Thyroid gland (tissue), 4 donors: ENCODE measurements around the gene AARSD1. TPM values are rescaled to one million over a fixed set of nuclear protein-coding genes. Genes with fewer than 3 reads are reported as not detected.

Experiments used
- DNase-seq, 2 donors: peaks; one replicate each; pipeline ENCODE4 v3.0.0-alpha.2; 2019
- H3K27ac ChIP-seq, 3 donors: fragments of 200-600 bp; sonication (generic); 1 replicate in 2 of 3; 2 replicates in 1 of 3; pipeline ENCODE4 v1.5.1; 2016 to 2019; ENCODE audit warnings: mild to moderate bottlenecking in 1 of 3, moderate library complexity in 1 of 3
- H3K27me3 ChIP-seq: fragments of 200-600 bp; sonication (generic); one replicate; pipeline ENCODE4 v1.5.1; 2019
- H3K36me3 ChIP-seq, 2 donors: fragments of 200-600 bp; sonication (generic); one replicate each; pipeline ENCODE4 v1.5.1; 2016 to 2019
- H3K4me1 ChIP-seq, 2 donors: fragments of 200-600 bp; sonication (generic); one replicate each; pipeline ENCODE4 v1.5.1; 2017 to 2019
- H3K4me3 ChIP-seq, 3 donors: fragments of 200-600 bp; sonication (generic); replicated peaks in 1 of 3; 1 replicate in 2 of 3; 2 replicates in 1 of 3; pipeline ENCODE4 v1.5.1; 2016; ENCODE audit warnings: mild to moderate bottlenecking in 1 of 3
- H3K9me3 ChIP-seq: fragments of 200-600 bp; sonication (generic); one replicate; pipeline ENCODE4 v1.5.1; 2017
- CTCF ChIP-seq, 6 experiments: fragments of 200-600 bp in 3 of 6; fragments of 450-650 bp in 3 of 6; sonication (generic) in 3 of 6; IDR thresholded peaks; one replicate each; pipeline ENCODE4 v1.5.1; 2016 to 2019; ENCODE audit warnings: antibody characterized with exemption in 6 of 6, mild to moderate bottlenecking in 2 of 6, inconsistent platforms in 1 of 6, moderate library complexity in 1 of 6
- POLR2A ChIP-seq, 2 donors: fragments of 450-650 bp; IDR thresholded peaks; one replicate each; pipeline ENCODE4 v1.6.1; 2017; ENCODE audit warnings: antibody characterized with exemption in 2 of 2, mild to moderate bottlenecking in 2 of 2, moderate library complexity in 1 of 2
- WGBS, 2 donors: methylation state at CpG; one replicate each; pipeline ENCODE4 v1.1.5; 2017; 5-methylcytosine and 5-hydroxymethylcytosine counted together
- intact Hi-C: fragments of 100-400 bp; cut with DNase I; formaldehyde crosslinking; loops from one replicate; pipeline ENCODE4 v1.15.1; 2023
- small RNA-seq: library from RNA; depleted of rRNA; stranded (forward); fragments of <200 nt; gene quantifications from one replicate; pipeline ENCODE3, GENCODE V24; 2016
- total RNA-seq, 4 donors: library from RNA; depleted of rRNA; stranded (reverse); fragments of >200 nt; gene quantifications; one replicate each; pipeline ENCODE4 v1.2.3, GENCODE V29; 2016

Gene AARSD1
- total RNA-seq, 4 donors from 2014 or later: 25.6 to 37.9 (median 32.5) TPM

- Histone ChIP-seq H3K27ac (no peak overlapping the region), H3K9me3 (no peaks in the 10 kb centered on the region), H3K4me3 (no peak overlapping the region), H3K36me3 (no peaks in the 10 kb centered on the region), H3K27me3 (no peaks in the 10 kb centered on the region), H3K4me1 (no peaks in the 10 kb centered on the region)
- peak in 1 of 2 donors; percentile 5 for DNase-seq
- TF ChIP-seq POLR2A (IDR thresholded peaks at IDR 0.05) (no peak), CTCF (IDR thresholded peaks at IDR 0.05) (no peak)
- 60 to 69% methylated on average over 7 of the region's 7 CpGs for WGBS, 2 donors
- intact Hi-C loops: no loop called here
Measured at GRCh38 chr17:42908872-42909700, 55.2 kb downstream of the AARSD1 start.

GRCh38 chr17:42906772-42907446, 57.3 kb downstream of the AARSD1 start:
- no peak for DNase-seq
- no peak overlapping the region for H3K4me3 ChIP-seq
- H3K36me3 ChIP-seq: no peaks in the 10 kb centered on the region
- H3K27ac ChIP-seq: no peak overlapping the region
- no peaks in the 10 kb centered on the region for H3K9me3 ChIP-seq
- TF ChIP-seq POLR2A (IDR thresholded peaks at IDR 0.05) (no peak), CTCF (IDR thresholded peaks at IDR 0.05) (no peak)
- H3K4me1 ChIP-seq: peaks cover 0 to 5% of the 10 kb centered on the region in 2 donors
- WGBS, 2 donors: 82 to 88% methylated on average over 8 of the region's 8 CpGs
- intact Hi-C loops: no loop called here
- no peaks in the 10 kb centered on the region for H3K27me3 ChIP-seq

- H3K4me1 ChIP-seq: peaks cover 0 to 5% of the 10 kb centered on the region in 2 donors
- DNase-seq: peak in 1 of 2 donors; percentile 18
- H3K27me3 ChIP-seq: no peaks in the 10 kb centered on the region
- TF ChIP-seq CTCF (IDR thresholded peaks at IDR 0.05) (no peak), POLR2A (IDR thresholded peaks at IDR 0.05) (no peak)
- no peak overlapping the region for H3K4me3 ChIP-seq
- intact Hi-C loops: no loop called here
- H3K9me3 ChIP-seq: no peaks in the 10 kb centered on the region
- no peaks in the 10 kb centered on the region for H3K36me3 ChIP-seq
- WGBS, 2 donors: 52 to 53% methylated on average over 5 to 6 of the region's 6 CpGs
- no peak overlapping the region for H3K27ac ChIP-seq
Measured at GRCh38 chr17:42904110-42904469, 60.2 kb downstream of the AARSD1 start.

GRCh38 chr17:42901535-42902229, 62.6 kb downstream of the AARSD1 start:
- DNase-seq: no peak
- H3K9me3 ChIP-seq: no peaks in the 10 kb centered on the region
- no peak overlapping the region for H3K4me3 ChIP-seq
- no peak overlapping the region for H3K27ac ChIP-seq
- H3K36me3 ChIP-seq: no peaks in the 10 kb centered on the region
- peaks cover 0 to 5% of the 10 kb centered on the region in 2 donors for H3K4me1 ChIP-seq
- no peaks in the 10 kb centered on the region for H3K27me3 ChIP-seq
- WGBS, 2 donors: 79 to 87% methylated on average over 10 of the region's 10 CpGs
- TF ChIP-seq POLR2A (IDR thresholded peaks at IDR 0.05) (no peak), CTCF (IDR thresholded peaks at IDR 0.05) (no peak)
- intact Hi-C loops: no loop called here

Small RNAs within 50 kb of the gene (small RNA-seq; reads per million reads assigned to genes)
- gene AARSD1: not detected
- not detected for gene RF00561

Other genes starting within 250 kb of the AARSD1 start
- 10 to 100 TPM; 39.3 to 69.2 (median 56.4) TPM for gene EZH1, start 219.4 kb downstream of the AARSD1 start, total RNA-seq
- gene RAMP2, start 203.2 kb downstream of the AARSD1 start, total RNA-seq: 10 to 100 TPM; 18.6 to 55.3 (median 25.7) TPM
- gene VPS25, start 191.0 kb downstream of the AARSD1 start, total RNA-seq: 10 to 100 TPM; 38.5 to 71.2 (median 56.3) TPM
- under 1 TPM in 2 of 4 donors, not detected in 2; 0.13 to 0.45 TPM for gene WNK4, start 183.8 kb downstream of the AARSD1 start, total RNA-seq
- gene COA3, start 165.8 kb downstream of the AARSD1 start, total RNA-seq: 10 to 100 TPM; 46.4 to 94.4 (median 80.3) TPM
- gene CNTD1, start 165.6 kb downstream of the AARSD1 start, total RNA-seq: under 1 TPM in 1 of 4 donors, not detected in 3; 0.27 TPM
- 100 to 1,000 TPM; 107 to 213 (median 120) TPM for gene BECN1, start 140.2 kb downstream of the AARSD1 start, total RNA-seq
- gene PSME3, start 131.1 kb downstream of the AARSD1 start, total RNA-seq: 100 to 1,000 TPM in 1 of 4 donors, 10 to 100 TPM in 3; 78.3 to 119 (median 85.4) TPM
- gene AOC2, start 119.9 kb downstream of the AARSD1 start, total RNA-seq: 1 to 10 TPM in 3 of 4 donors, under 1 TPM in 1; 0.93 to 1.7 (median 1.3) TPM
- gene AOC3, start 113.3 kb downstream of the AARSD1 start, total RNA-seq: 10 to 100 TPM in 1 of 4 donors, 1 to 10 TPM in 3; 4.2 to 11.6 (median 5.8) TPM
- not detected for gene G6PC1, start 63.7 kb downstream of the AARSD1 start, total RNA-seq
- under 1 TPM in 3 of 4 donors, not detected in 1; 0.11 to 0.75 (median 0.54) TPM for gene PTGES3L, start 15.6 kb upstream of the AARSD1 start, total RNA-seq
- 10 to 100 TPM; 25.8 to 31.9 (median 28.4) TPM for gene RUNDC1, start 16.1 kb upstream of the AARSD1 start, total RNA-seq
- 1,000 to 10,000 TPM in 2 of 4 donors, 100 to 1,000 TPM in 2; 425 to 1,406 (median 814) TPM for gene RPL27, start 34.0 kb upstream of the AARSD1 start, total RNA-seq
- gene IFI35, start 42.3 kb upstream of the AARSD1 start, total RNA-seq: 10 to 100 TPM; 23.9 to 43.9 (median 35.8) TPM
- 100 to 1,000 TPM; 118 to 153 (median 131) TPM for gene VAT1, start 57.9 kb upstream of the AARSD1 start, total RNA-seq
- 10 to 100 TPM in 2 of 4 donors, 1 to 10 TPM in 2; 5.2 to 14.8 (median 10.3) TPM for gene RND2, start 60.8 kb upstream of the AARSD1 start, total RNA-seq
- 10 to 100 TPM; 14.4 to 31.9 (median 25.4) TPM for gene BRCA1, start 160.9 kb upstream of the AARSD1 start, total RNA-seq
- gene NBR1, start 206.8 kb upstream of the AARSD1 start, total RNA-seq: 100 to 1,000 TPM; 117 to 166 (median 134) TPM
- gene TMEM106A, start 247.4 kb upstream of the AARSD1 start, total RNA-seq: 10 to 100 TPM in 3 of 4 donors, 1 to 10 TPM in 1; 9.0 to 14.4 (median 12.5) TPM